ENCODE results near the gene NOP14.
"Not testable (repeated sequence)": the region's sequence is repeated elsewhere in the genome, so short reads cannot be mapped to it uniquely, and the experiment has no call there.

NOP14 gene

GRCh38 chr4:2940267-2941137 lies 22.7 kb downstream of the NOP14 start:
- TF ChIP-seq CTCF (conservative IDR thresholded peaks at IDR 0.05; ENCODE audit: low read length): no peak
- H3K4me3 ChIP-seq (ENCODE audit: low read length): no peak overlapping the region
- DNase-seq (ENCODE audit: low read depth): no peak

- no peak for TF ChIP-seq CTCF (conservative IDR thresholded peaks at IDR 0.05; ENCODE audit: low read length)
- H3K4me3 ChIP-seq (ENCODE audit: low read length): no peak overlapping the region
- DNase-seq (ENCODE audit: low read depth): no peak
Measured at GRCh38 chr4:2939383-2940243, 23.6 kb downstream of the NOP14 start.

GRCh38 chr4:2938906-2939305 lies 24.3 kb downstream of the NOP14 start:
- DNase-seq (ENCODE audit: low read depth): no peak
- no peak for TF ChIP-seq CTCF (conservative IDR thresholded peaks at IDR 0.05; ENCODE audit: low read length)
- H3K4me3 ChIP-seq (ENCODE audit: low read length): no peak overlapping the region

GRCh38 chr4:2938411-2938810 lies 24.8 kb downstream of the NOP14 start:
- DNase-seq (ENCODE audit: low read depth); H3K4me3 ChIP-seq (ENCODE audit: low read length): not testable (repeated sequence)

- DNase-seq (ENCODE audit: low read depth): no peak
- no peak for TF ChIP-seq CTCF (conservative IDR thresholded peaks at IDR 0.05; ENCODE audit: low read length)
- no peak overlapping the region for H3K4me3 ChIP-seq (ENCODE audit: low read length)
Measured at GRCh38 chr4:2937986-2938385, 25.2 kb downstream of the NOP14 start.

GRCh38 chr4:2937146-2937857 lies 25.9 kb downstream of the NOP14 start:
- TF ChIP-seq CTCF (conservative IDR thresholded peaks at IDR 0.05; ENCODE audit: low read length): no peak
- no peak overlapping the region for H3K4me3 ChIP-seq (ENCODE audit: low read length)
- DNase-seq (ENCODE audit: low read depth): no peak

- TF ChIP-seq CTCF (conservative IDR thresholded peaks at IDR 0.05; ENCODE audit: low read length): no peak
- H3K4me3 ChIP-seq (ENCODE audit: low read length): no peak overlapping the region
- DNase-seq (ENCODE audit: low read depth): peak; percentile 50
Measured at GRCh38 chr4:2936773-2937145, 26.4 kb downstream of the NOP14 start.

All from AG10803 (cell line).